A549 treated with dexamethasone at 1 μM for 4 hours (cell line): ENCODE results near the gene CBX1. TPM values are rescaled to one million over a fixed set of nuclear protein-coding genes. Genes with fewer than 3 reads are reported as not detected.

Source experiments
- total RNA-seq: library from RNA; stranded (reverse); fragments of 200-300 nt; extraction: Qiagen RNA extraction; gene quantifications from 5 replicates; pipeline ENCODE4 v1.2.3, GENCODE V29; 2022

Gene CBX1
- total RNA-seq: 78.0 to 98.7 TPM (median 84.0 TPM) in 5 replicates

DNA sequence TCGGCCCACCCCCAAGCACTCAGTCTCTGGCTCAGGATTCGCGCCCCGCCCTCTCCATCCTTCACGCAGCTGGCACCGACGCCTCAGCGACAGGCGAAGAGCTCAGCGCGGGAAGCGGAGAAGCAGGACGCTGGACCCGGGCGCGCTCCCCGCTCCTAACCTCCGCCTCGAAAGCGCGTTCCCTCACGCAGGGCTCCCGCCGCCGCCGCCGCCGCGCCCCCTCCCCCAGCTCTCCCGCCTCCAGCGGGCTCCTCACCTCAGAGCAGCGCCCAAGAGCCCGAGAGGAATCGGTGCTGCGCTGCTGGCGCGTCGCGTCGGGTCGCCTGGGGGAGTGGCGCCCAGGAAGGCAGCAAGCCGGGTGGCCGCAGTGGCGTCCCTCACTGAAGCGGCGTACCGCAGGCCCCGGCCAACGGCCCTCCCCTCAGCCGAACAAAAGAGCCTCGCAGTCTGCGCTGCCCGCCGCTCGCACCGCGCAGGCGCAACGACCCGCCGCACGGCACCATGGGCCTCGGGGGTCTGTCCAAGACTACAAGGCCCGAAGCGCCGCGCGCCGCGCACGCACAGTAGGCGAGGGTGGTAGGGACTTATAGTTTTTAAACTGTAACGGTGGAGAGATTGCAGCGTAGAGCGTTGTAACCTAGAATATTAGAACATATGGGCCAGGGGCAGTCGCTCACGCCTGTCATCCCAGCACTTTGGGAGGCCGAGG lies at the start of gene CBX1:
CBX1 (minus strand) TSS at position 467 of the 709 bp plus-strand sequence. CDS start 24,474 bp downstream, outside the sequence.

DNA sequence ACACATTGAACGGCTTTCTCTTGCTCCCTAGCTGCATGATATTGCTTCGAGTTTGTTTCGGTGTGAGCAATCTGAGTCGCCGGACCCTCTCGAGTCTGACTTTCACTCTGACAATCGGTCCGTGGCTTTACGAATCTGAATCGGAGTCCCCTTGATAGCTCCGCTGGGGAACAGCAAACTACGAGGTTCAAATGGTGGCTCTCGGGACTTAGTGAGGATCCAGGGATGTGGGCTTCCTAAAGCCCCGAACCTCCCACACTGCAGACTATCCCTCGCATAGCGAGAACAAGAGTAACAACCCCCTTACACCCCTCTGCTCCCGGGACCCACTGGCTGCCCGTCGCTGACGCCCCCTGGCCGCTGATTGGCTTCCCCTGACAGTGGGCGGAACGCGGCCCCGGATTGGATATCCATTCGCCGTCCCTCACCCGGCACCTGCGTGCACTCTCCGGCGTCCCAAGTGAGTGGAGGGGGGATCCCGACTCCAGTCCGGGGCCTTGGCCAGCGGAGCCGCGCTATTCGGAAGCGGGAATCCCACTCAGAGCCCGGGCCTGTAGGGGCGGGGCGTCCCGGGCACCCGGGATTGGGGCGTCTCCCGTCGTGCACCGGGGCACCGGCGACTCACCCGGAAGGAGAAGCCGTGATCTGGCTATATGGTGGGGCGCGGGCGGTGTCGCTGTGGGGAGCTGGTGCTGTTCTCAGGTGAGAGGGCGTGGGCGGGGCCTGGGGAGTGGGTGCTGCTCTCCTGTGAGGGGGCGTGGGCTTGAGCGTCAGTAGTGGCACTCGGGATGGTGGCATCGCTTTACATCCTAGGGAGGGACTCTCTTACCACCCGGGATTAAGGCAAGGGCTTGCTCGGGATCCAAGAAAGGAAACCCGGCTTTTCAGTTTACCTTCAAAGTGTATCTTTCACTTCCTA lies 6.1 kb upstream of the CBX1 start, which contains the start of gene SNX11:
SNX11 (plus strand) TSS at position 630 of the 919 bp plus-strand sequence. CDS start 4,278 bp downstream, outside the sequence.

DNA sequence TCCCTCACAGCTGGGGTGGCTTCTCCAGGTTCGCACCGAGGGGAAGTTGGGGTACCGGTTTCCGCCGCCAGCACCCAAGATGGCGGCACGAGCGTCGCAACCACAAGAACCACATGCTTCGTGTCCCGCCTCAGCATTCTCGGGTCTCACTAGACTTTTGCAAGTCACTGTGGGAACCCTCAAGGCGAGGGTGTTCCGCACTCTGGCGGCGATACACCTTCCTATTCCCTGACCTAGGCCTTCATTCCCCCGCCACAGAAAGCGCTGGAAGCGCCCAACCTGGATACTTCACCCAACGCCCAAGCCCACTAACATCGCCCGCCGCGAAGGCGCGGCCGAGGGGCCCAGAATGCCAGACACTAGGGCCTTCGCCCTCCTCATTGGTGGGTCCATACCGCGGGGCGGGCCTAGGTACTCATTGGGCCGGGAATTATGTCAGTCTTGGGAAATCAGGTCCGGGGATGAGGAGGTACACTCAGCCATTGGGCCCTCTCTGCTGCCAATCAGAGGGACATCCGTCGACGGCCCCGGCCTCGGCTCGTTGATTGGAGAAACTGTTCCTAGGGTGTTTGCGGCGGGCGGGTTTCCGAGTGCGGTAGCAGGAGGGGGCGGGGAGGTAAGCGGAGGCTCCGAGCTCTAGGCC lies 53.4 kb downstream of the CBX1 start, which contains the start of gene NFE2L1:
NFE2L1 (plus strand) TSS at position 619 of the 643 bp plus-strand sequence. CDS start 2,760 bp downstream, outside the sequence.

DNA sequence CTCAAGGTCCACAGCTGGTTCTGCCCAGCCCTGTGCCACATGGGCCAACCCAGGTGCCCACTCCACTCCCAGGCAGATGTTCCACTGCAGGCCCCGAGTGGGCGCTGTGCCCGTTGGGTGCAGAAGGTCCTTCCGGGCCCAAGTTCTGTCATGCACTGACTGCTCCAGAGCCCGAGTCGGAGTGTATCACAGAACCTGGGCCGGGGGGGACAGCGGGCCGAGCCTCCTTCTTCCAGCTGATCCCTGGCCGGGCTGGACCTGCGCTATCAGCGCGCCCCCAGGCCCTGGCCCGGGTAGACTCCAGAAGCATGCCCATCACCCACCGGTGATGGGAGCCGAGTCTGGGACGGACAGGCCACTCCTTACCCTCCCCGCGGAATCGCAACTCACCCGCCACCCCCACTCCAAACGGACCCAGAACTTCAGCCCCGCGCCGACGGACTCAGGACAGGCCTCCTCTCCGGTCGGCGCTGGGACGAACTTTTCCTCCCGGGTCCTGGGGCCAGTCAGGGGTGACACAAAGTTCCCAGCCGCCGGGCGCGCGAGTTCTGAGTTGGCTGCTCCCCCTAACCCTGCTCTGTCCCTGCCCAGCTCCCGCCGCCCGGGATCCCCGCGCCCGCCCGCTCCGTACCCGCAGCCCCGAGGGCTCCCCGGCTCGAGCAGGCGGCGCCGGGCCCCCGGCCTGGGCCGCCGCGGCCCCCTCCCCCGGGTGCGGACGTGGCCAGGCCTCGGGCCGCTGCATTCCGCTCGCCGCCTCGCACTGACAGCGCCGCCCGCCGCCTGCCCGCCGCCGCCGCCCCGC lies 64.0 kb downstream of the CBX1 start, which contains the start of gene COPZ2:
COPZ2 (minus strand) TSS at position 762 of the 802 bp plus-strand sequence; CDS start at position 742, 20 bp downstream.

Other genes starting within 250 kb of the CBX1 start
- gene SP2, start 205.2 kb downstream of the CBX1 start, total RNA-seq: 14.8 to 23.7 TPM (median 21.9 TPM) in 5 replicates
- 20.2 to 29.4 TPM (median 28.0 TPM) in 5 replicates for gene PNPO, start 159.9 kb downstream of the CBX1 start, total RNA-seq
- 2.3 to 3.2 TPM (median 2.8 TPM) in 5 replicates for gene PRR15L, start 143.6 kb downstream of the CBX1 start, total RNA-seq
- 90.9 to 121 TPM (median 101 TPM) in 5 replicates for gene CDK5RAP3, start 130.4 kb downstream of the CBX1 start, total RNA-seq
- gene COPZ2, start 63.7 kb downstream of the CBX1 start, total RNA-seq: 12.3 to 17.8 TPM (median 14.6 TPM) in 5 replicates
- gene NFE2L1, start 53.1 kb downstream of the CBX1 start, total RNA-seq: 103 to 147 TPM (median 140 TPM) in 5 replicates
- gene SNX11, start 6.3 kb upstream of the CBX1 start, total RNA-seq: 23.5 to 27.7 TPM (median 25.1 TPM) in 5 replicates